H1 (cell line): ENCODE data around the gene STX10. TPM values are rescaled to one million over a fixed set of nuclear protein-coding genes. Genes with fewer than 3 reads are reported as not detected.

Experiments
- CTCF ChIA-PET: fragments of 300-600 bp; sonication (Branson Sonifier 250); formaldehyde crosslinking; loops from one replicate; lab custom pipeline; 2021; ENCODE audit not compliant: partially characterized antibody; lab: Charles Lee
- POLR2A ChIA-PET: fragments of 300-600 bp; sonication (Branson Sonifier 250); formaldehyde crosslinking; loops from one replicate; lab custom pipeline; 2021; ENCODE audit warnings: inconsistent platforms; ENCODE audit not compliant: partially characterized antibody; lab: Charles Lee
- DNase-seq, 2 experiments: peaks; one replicate each; pipeline versions ENCODE4 v3.0.0 to v3.0.0-alpha.2; 2010 to 2022; ENCODE audit warnings: low spot score in 2 of 2, low read depth in 1 of 2, mixed read lengths in 1 of 2
- FAIRE-seq: peaks from 2 replicates; lab custom pipeline; 2011; peaks lifted over from hg19 to GRCh38; lab: Jason Lieb, UNC
- H2AFZ ChIP-seq: 2 replicates; pipeline ENCODE4 v1.8.1; 2012; ENCODE audit warnings: low read length, inconsistent platforms
- H2AK5ac ChIP-seq: 2 replicates; pipeline ENCODE4 v1.6.1; 2013; ENCODE audit warnings: low read depth, low read length
- H2BK120ac ChIP-seq: replicated peaks from 2 replicates; pipeline ENCODE3; 2013; ENCODE audit warnings: low read depth, low read length, inconsistent platforms
- H2BK12ac ChIP-seq: 2 replicates; pipeline ENCODE4 v1.6.1; 2013; ENCODE audit warnings: low read depth, low read length
- H2BK15ac ChIP-seq: 2 replicates; pipeline ENCODE4 v1.6.1; 2013; ENCODE audit warnings: low read length
- H2BK20ac ChIP-seq: 2 replicates; pipeline ENCODE4 v1.6.1; 2013; ENCODE audit warnings: low read length
- H2BK5ac ChIP-seq: 2 replicates; pipeline ENCODE4 v1.6.1; 2013; ENCODE audit warnings: low read depth, low read length
- H3K14ac ChIP-seq: 2 replicates; pipeline ENCODE4 v1.6.1; 2013; ENCODE audit warnings: inconsistent platforms; ENCODE audit not compliant: insufficient read length
- H3K18ac ChIP-seq: 2 replicates; pipeline ENCODE4 v1.6.1; 2013; ENCODE audit warnings: low read length; ENCODE audit errors: extremely low read depth
- H3K23ac ChIP-seq: 2 replicates; pipeline ENCODE4 v1.6.1; 2013; ENCODE audit warnings: inconsistent platforms; ENCODE audit not compliant: insufficient read length
- H3K23me2 ChIP-seq: 2 replicates; pipeline ENCODE4 v1.6.1; 2013; ENCODE audit warnings: low read depth, low read length
- H3K27ac ChIP-seq: 2 replicates; pipeline ENCODE4 v1.6.1; 2011; ENCODE audit warnings: low read depth, low read length, inconsistent platforms
- H3K27me3 ChIP-seq, 4 experiments: replicated peaks in 1 of 4; 1 replicate in 1 of 4; 2 replicates in 3 of 4; pipeline versions ENCODE4 v1.6.1 to v1.8.1; 2011 to 2013; ENCODE audit warnings: low read length in 3 of 4, mild to moderate bottlenecking in 3 of 4, inconsistent platforms in 2 of 4, mixed read lengths in 2 of 4, moderate library complexity in 1 of 4; ENCODE audit not compliant: control insufficient read depth in 3 of 4, insufficient read depth in 3 of 4; ENCODE audit errors: extremely low read depth in 1 of 4
- H3K36me3 ChIP-seq, 4 experiments: 2 replicates each; pipeline versions ENCODE4 v1.6.1 to v1.8.1; 2011 to 2013; ENCODE audit warnings: mild to moderate bottlenecking in 4 of 4, low read length in 3 of 4, moderate library complexity in 2 of 4, control low read depth in 1 of 4, inconsistent platforms in 1 of 4; ENCODE audit not compliant: insufficient read depth in 4 of 4, control insufficient read depth in 2 of 4
- H3K4ac ChIP-seq: replicated peaks from 2 replicates; pipeline ENCODE3; 2013; ENCODE audit warnings: low read length, low read depth, mixed read lengths, inconsistent platforms; ENCODE audit not compliant: insufficient read length
- H3K4me1 ChIP-seq, 4 experiments: replicated peaks in 1 of 4; 1 replicate in 1 of 4; 2 replicates in 3 of 4; pipeline versions ENCODE4 v1.6.1 to v1.8.1; 2011 to 2013; ENCODE audit warnings: low read length in 3 of 4, inconsistent platforms in 2 of 4, mixed read lengths in 1 of 4; ENCODE audit not compliant: insufficient read depth in 4 of 4, control insufficient read depth in 3 of 4
- H3K4me2 ChIP-seq, 2 experiments: 2 replicates each; pipeline versions ENCODE4 v1.6.1 to v1.8.1; 2011 to 2013; ENCODE audit warnings: low read depth in 2 of 2, low read length in 2 of 2, control low read depth in 1 of 2, inconsistent platforms in 1 of 2, mild to moderate bottlenecking in 1 of 2; ENCODE audit not compliant: insufficient read depth in 1 of 2
- H3K4me3 ChIP-seq, 4 experiments: fragments of 200-600, 300-600 bp in 1 of 4; sonication (generic), shearing (Covaris generic), sonication (Bioruptor Twin) in 1 of 4; 2 replicates each; pipeline versions ENCODE4 v1.5.1 to v1.8.1; 2011 to 2016; ENCODE audit warnings: low read length in 4 of 4, low read depth in 3 of 4, control low read depth in 2 of 4, inconsistent platforms in 2 of 4, mild to moderate bottlenecking in 2 of 4, mixed read lengths in 1 of 4, moderate library complexity in 1 of 4; ENCODE audit not compliant: insufficient read depth in 2 of 4; ENCODE audit errors: extremely low read depth in 1 of 4
- H3K56ac ChIP-seq: replicated peaks from 2 replicates; pipeline ENCODE3; 2013; ENCODE audit warnings: low read depth, mild to moderate bottlenecking, mixed read lengths, low read length, inconsistent platforms; ENCODE audit not compliant: insufficient read length
- H3K79me1 ChIP-seq: 2 replicates; pipeline ENCODE4 v1.6.1; 2013; ENCODE audit warnings: low read depth, low read length, control low read depth
- H3K79me2 ChIP-seq, 2 experiments: 2 replicates each; pipeline versions ENCODE4 v1.6.1 to v1.8.1; 2012 to 2013; ENCODE audit warnings: low read length in 2 of 2, mild to moderate bottlenecking in 2 of 2, inconsistent platforms in 1 of 2; ENCODE audit not compliant: insufficient read depth in 2 of 2, control insufficient read depth in 1 of 2
- H3K9ac ChIP-seq, 4 experiments: replicated peaks in 1 of 4; 1 replicate in 1 of 4; 2 replicates in 3 of 4; pipeline versions ENCODE4 v1.6.1 to v1.8.1; 2011 to 2013; ENCODE audit warnings: low read depth in 3 of 4, low read length in 3 of 4, control low read depth in 2 of 4, mild to moderate bottlenecking in 2 of 4, moderate library complexity in 2 of 4, inconsistent platforms in 1 of 4; ENCODE audit errors: extremely low read depth in 1 of 4
- H3K9me3 ChIP-seq, 2 experiments: 2 replicates each; pipeline versions ENCODE4 v1.6.1 to v1.8.1; 2012 to 2013; ENCODE audit warnings: mild to moderate bottlenecking in 2 of 2, moderate library complexity in 2 of 2, control low read depth in 1 of 2, inconsistent platforms in 1 of 2, low read depth in 1 of 2, low read length in 1 of 2, mixed read lengths in 1 of 2; ENCODE audit not compliant: insufficient read depth in 2 of 2
- H4K20me1 ChIP-seq, 2 experiments: replicated peaks in 1 of 2; 2 replicates each; pipeline versions ENCODE3 to v1.8.1; 2011 to 2013; ENCODE audit warnings: inconsistent platforms in 2 of 2, low read length in 2 of 2, mild to moderate bottlenecking in 1 of 2; ENCODE audit not compliant: insufficient read depth in 2 of 2, control insufficient read depth in 1 of 2
- H4K5ac ChIP-seq: 2 replicates; pipeline ENCODE4 v1.6.1; 2013; ENCODE audit warnings: low read length, low read depth, mixed read lengths, inconsistent platforms; ENCODE audit not compliant: insufficient read length
- H4K8ac ChIP-seq: 2 replicates; pipeline ENCODE4 v1.8.0; 2013; ENCODE audit warnings: mild to moderate bottlenecking, moderate library complexity, low read length, inconsistent platforms; ENCODE audit not compliant: insufficient read depth; ENCODE audit errors: extremely low read depth
- H4K91ac ChIP-seq: replicated peaks from 2 replicates; pipeline ENCODE3; 2013; ENCODE audit warnings: low read length, mixed read lengths, inconsistent platforms; ENCODE audit not compliant: insufficient read length
- JUND ChIP-seq: IDR thresholded peaks from 2 replicates; pipeline ENCODE4 v1.6.1; 2011; ENCODE audit warnings: mild to moderate bottlenecking, improper control_type of control experiment, low read length
- RNF2 ChIP-seq: fragments of 200-900, 300-1000 bp; sonication (generic); IDR thresholded peaks from 2 replicates; pipeline ENCODE4 v1.7.1; 2016; ENCODE audit warnings: borderline replicate concordance, low read depth, mild to moderate bottlenecking, antibody characterized with exemption, low read length; ENCODE audit not compliant: poor library complexity, severe bottlenecking; ENCODE audit errors: missing control alignments
- WGBS, 2 experiments: shearing (Covaris generic) in 1 of 2; methylation state at CpG; one replicate each; pipeline versions ENCODE4 v1.1.6 to v1.1.7; 2013 to 2015; ENCODE audit warnings: low lambda C conversion rate in 2 of 2, mixed read lengths in 2 of 2, inconsistent platforms in 1 of 2, low coverage in 1 of 2, missing lambda C conversion rate in 1 of 2; ENCODE audit not compliant: insufficient replicate concordance in 2 of 2, insufficient coverage in 1 of 2, insufficient read length in 1 of 2; ENCODE audit errors: extremely low coverage in 1 of 2, missing lambda C conversion rate in 1 of 2; 5-methylcytosine and 5-hydroxymethylcytosine counted together
- polyA plus RNA-seq, 7 experiments: library from polyadenylated mRNA; depleted of rRNA in 3 of 7; stranded (reverse) in 5 of 7; unstranded in 2 of 7; fragments of >200 nt in 5 of 7; fragments of 200-250 nt in 2 of 7; gene quantifications; 1 replicate in 5 of 7; 2 replicates in 1 of 7; 4 replicates in 1 of 7; pipeline versions ENCODE4 v1.2.1 to v1.2.3, GENCODE V29; 2011 to 2013; ENCODE audit warnings: missing spikeins in 2 of 7, mixed read lengths in 2 of 7
- total RNA-seq: library from RNA; stranded (reverse); fragmentation: NEBNext Ultra II Directional; extraction: Animal tissue kit (Norgen Biotek cat#: 25700); gene quantifications from 2 replicates; pipeline ENCODE4 v1.2.1, GENCODE V29; 2021

Gene STX10
- total and polyA plus RNA-seq, 2 of the 8 experiments (the other 6 are each of a cell fraction or from before 2014, with no cell fraction given), result 53.0 to 80.1 TPM

- no peak overlapping the region for H4K8ac ChIP-seq
- no peak for TF ChIP-seq JUND
- peak; percentile 73 for TF ChIP-seq RNF2
- no peak overlapping the region for H3K14ac ChIP-seq
- no peak overlapping the region for H2BK5ac ChIP-seq
- no peak for FAIRE-seq
- peaks cover 33 to 92% (median 75%) of the 10 kb centered on the region in 4 experiments for H3K27me3 ChIP-seq
- H2BK20ac ChIP-seq, result no peak overlapping the region
- peak overlapping the region; percentile 28 to 85; a peak in 2 of 4 replicates for H3K4me2 ChIP-seq
- no peak overlapping the region for H4K91ac ChIP-seq
- no peak overlapping the region for H2BK12ac ChIP-seq
- no peaks in the 10 kb centered on the region for H3K79me1 ChIP-seq
- H3K23ac ChIP-seq, result no peak overlapping the region
- H4K5ac ChIP-seq, result no peak overlapping the region
- H3K23me2 ChIP-seq, result peaks cover 3% of the 10 kb centered on the region; the same call in 1 of the 2 replicates
- POLR2A ChIA-PET, result interaction anchor here (1.4 to 2.8 kb wide), 5 partner anchors 8 to 206 kb away, joined by 4 to 14 read pairs (median 9); partner anchors contain the start of gene GCDH
- H2BK15ac ChIP-seq, result no peak overlapping the region
- no peak overlapping the region for H3K56ac ChIP-seq
- H3K4me1 ChIP-seq, result peaks cover 0 to 22% (median 12%) of the 10 kb centered on the region in 4 experiments; a peak in 5 of 7 replicates
- H3K4me3 ChIP-seq, result peak overlapping the region in 1 of 4 experiments; percentile 58; a peak in 2 of 8 replicates
- no peak overlapping the region for H3K27ac ChIP-seq
- H3K79me2 ChIP-seq, result no peaks in the 10 kb centered on the region
- no peak overlapping the region for H3K9ac ChIP-seq
- WGBS, 2 experiments, result 5% methylated on average over 20 of the region's 20 CpGs; no CpG with 5 or more reads in 1 of the 2 experiments
- no peak overlapping the region for H2BK120ac ChIP-seq
- no peak overlapping the region for H2AK5ac ChIP-seq
- no peak overlapping the region for H3K18ac ChIP-seq
- no peak overlapping the region for H3K4ac ChIP-seq
- H3K36me3 ChIP-seq, result no peaks in the 10 kb centered on the region
- no peak overlapping the region for H2AFZ ChIP-seq
- DNase-seq, result no peak
- no peaks in the 10 kb centered on the region for H3K9me3 ChIP-seq
- H4K20me1 ChIP-seq, result peaks cover 2 to 16% of the 10 kb centered on the region in 2 experiments
- CTCF ChIA-PET, result interaction anchor here (4.2 to 48.8 kb wide), 5 partner anchors 19 to 118 kb away, joined by 38 to 1145 read pairs (median 141); no protein-coding TSS in a partner anchor
Observed at GRCh38 chr19:13097033-13097462, 53.1 kb downstream of the STX10 start.
